GM12865 (cell line): Measurements from ENCODE around the gene INTS15.

Experiments
- DNase-seq: peaks from one replicate; pipeline ENCODE4 v3.0.0; 2010; ENCODE audit warnings: low read depth
- H3K4me3 ChIP-seq: 2 replicates; pipeline ENCODE4 v1.5.1; 2011; ENCODE audit warnings: mild to moderate bottlenecking, low read depth, low read length, control low read depth
- CTCF ChIP-seq: IDR thresholded peaks from 2 replicates; pipeline ENCODE4 v1.5.1; 2011; ENCODE audit warnings: low read length, control low read depth, low read depth, inconsistent platforms; ENCODE audit not compliant: insufficient read depth; ENCODE audit errors: missing control alignments

Gene INTS15

DNA sequence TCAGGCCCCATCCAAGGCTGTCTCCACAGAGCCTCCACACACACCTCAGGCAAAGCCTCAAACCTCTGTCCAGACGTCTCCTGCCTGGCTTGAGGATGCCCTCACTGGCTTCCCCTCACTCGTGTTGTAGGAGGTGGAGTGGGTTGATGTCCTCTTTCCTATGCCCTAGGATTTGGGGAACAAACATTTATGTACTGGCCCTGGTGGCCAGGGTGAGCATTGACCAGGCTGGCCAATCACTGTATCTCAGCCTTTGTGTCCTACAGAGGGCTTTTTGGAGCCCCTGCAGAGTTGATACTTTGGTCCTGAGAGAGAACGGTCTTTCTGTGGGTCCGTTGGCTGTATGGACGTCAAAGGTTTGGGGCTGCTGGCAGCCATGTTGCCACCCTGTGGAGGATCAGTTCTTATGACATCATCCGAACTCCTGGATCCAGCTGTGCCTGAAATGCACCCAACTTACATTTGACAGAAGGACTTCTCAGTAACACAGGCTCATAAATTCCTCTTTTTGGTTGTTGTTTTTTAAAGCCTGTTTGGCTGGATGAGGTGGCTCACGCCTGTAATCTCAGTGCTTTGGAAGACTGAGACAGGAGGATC, 36.3 kb upstream of the INTS15 start:
- DNase-seq: no peak
- no peak for TF ChIP-seq CTCF
- no peak overlapping the region for H3K4me3 ChIP-seq

- no peak overlapping the region for H3K4me3 ChIP-seq
- no peak for TF ChIP-seq CTCF
- no peak for DNase-seq
These were observed 35.0 kb upstream of the INTS15 start for GRCh38 chr7:6554848-6555247.

GRCh38 chr7:6556196-6556595, 33.6 kb upstream of the INTS15 start:
- no peak overlapping the region for H3K4me3 ChIP-seq
- DNase-seq: no peak
- peak; percentile 33 for TF ChIP-seq CTCF

DNA sequence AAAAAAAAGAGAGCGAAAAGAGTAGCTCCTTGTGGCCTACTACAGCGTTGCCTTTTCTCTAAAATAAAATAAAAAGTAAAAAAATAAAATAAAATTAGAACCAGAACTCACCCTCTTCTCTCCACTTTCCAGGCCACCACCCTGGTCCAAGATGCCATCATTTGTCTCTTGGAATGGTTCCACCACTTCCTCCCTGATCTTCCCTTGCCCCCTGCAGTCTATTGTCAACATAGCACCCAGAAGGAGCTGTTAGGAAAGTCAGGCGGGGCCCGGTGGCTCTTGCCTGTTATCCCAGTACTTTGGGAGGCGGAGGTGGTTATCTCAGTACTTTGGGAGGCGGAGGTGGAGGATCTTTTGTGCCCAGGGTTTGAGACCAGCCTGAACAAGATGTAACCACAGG, 31.0 kb upstream of the INTS15 start:
- peak; percentile 47 for TF ChIP-seq CTCF
- no peak overlapping the region for H3K4me3 ChIP-seq
- DNase-seq: peak; percentile 47

- no peak for DNase-seq
These were observed 29.9 kb upstream of the INTS15 start for GRCh38 chr7:6559896-6560295.

GRCh38 chr7:6562106-6562505, 27.7 kb upstream of the INTS15 start:
- no peak for DNase-seq
- no peak overlapping the region for H3K4me3 ChIP-seq
- no peak for TF ChIP-seq CTCF

More at GRCh38 chr7:6559896-6560295, 29.9 kb upstream of the INTS15 start:
- H3K4me3 ChIP-seq: no peak overlapping the region
- no peak for TF ChIP-seq CTCF

DNA sequence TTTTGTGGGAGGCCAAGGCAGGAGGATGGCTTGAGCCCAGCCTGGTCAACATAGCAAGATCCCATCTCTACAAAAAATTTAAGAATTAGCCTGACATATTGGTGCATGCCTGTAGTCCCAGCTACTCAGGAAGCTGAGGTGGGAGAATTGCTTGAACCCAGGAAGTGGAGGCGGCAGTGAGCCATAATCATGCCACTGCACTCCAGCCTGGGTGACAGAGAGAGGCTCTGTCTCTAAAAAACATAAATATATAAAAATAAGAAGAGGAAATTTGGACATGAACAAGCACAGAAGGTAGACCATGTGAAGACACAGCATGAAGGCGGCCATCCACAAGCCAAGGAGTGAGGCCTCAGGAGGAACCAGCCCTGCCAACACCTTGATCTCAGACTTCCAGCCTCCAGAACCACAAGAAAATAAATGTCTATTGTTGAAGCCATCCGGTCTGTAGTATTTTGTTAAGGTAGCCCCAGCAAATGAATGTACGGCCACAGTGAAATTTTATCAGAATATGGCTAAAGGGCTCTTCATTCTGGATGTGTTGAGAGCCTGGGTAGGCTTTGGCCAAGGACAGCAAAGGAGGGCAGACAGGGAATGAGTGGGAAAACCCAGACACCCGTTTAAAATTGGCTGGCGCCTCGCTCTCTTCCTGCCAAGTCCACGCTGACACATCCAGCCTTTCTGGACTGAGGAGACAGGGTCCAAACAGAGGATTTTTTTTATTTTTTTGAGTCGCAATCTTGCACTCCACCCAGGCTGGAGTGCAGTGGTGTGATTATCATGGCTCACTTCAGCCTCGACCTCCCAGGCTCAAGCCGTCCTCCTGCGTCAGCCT, 25.7 kb upstream of the INTS15 start:
- no peak for DNase-seq
- H3K4me3 ChIP-seq: no peak overlapping the region
- no peak for TF ChIP-seq CTCF
